Measurements from ENCODE around the gene OFD1.
A peak's percentile ranks its signal among the peaks of the same experiment; 100 is the strongest.

- TF ChIP-seq HDAC6 (IDR thresholded peaks at IDR 0.05; ENCODE audit: low read depth, low read length), result no peak
- no peak for TF ChIP-seq ZNF274 (IDR thresholded peaks at IDR 0.05; ENCODE audit: borderline replicate concordance, extremely low read depth, low read length)
- TF ChIP-seq CTCF (IDR thresholded peaks at IDR 0.05; ENCODE audit: control extremely low read depth in 1 of 3, insufficient read depth in 1 of 3, low read depth in 1 of 3, low read length in 3 of 3), result no peak
- TF ChIP-seq CEBPB (IDR thresholded peaks at IDR 0.05; ENCODE audit: low read depth, low read length), result peak; percentile 76; the same call in 1 of the 2 replicates
- TF ChIP-seq KDM1A (IDR thresholded peaks at IDR 0.05; ENCODE audit: borderline replicate concordance, low read length), result no peak
- no peak for TF ChIP-seq JUND (IDR thresholded peaks at IDR 0.05; ENCODE audit: low read length)
- TF ChIP-seq RFX5 (IDR thresholded peaks at IDR 0.05; ENCODE audit: borderline replicate concordance, low read depth, low read length), result no peak
- TF ChIP-seq TEAD4 (IDR thresholded peaks at IDR 0.05; ENCODE audit: low read depth, low read length), result no peak
- TF ChIP-seq TBP (IDR thresholded peaks at IDR 0.05; ENCODE audit: low read depth, low read length), result no peak
- no peak for TF ChIP-seq FOSL1 (IDR thresholded peaks at IDR 0.05; ENCODE audit: insufficient read depth, low read depth, low read length)
- TF ChIP-seq JUN (IDR thresholded peaks at IDR 0.05; ENCODE audit: low read depth, low read length), result no peak
- TF ChIP-seq MAX (IDR thresholded peaks at IDR 0.05), result no peak
- TF ChIP-seq EGR1 (IDR thresholded peaks at IDR 0.05; ENCODE audit: borderline replicate concordance, low read depth, low read length), result no peak
- TF ChIP-seq SIN3A (conservative IDR thresholded peaks at IDR 0.05 in 1 of 2, IDR thresholded peaks at IDR 0.05 in 1 of 2; ENCODE audit: low read depth in 1 of 2, low read length in 2 of 2), result no peak
These were observed 24.7 kb downstream of the OFD1 start for GRCh38 chrX:13759152-13759718.

Measured in H1 (cell line).